Vagina (tissue), 2 donors: ENCODE results near the gene DIMT1.

Experiments used
- CTCF ChIP-seq, 3 experiments: fragments of 450-650 bp in 2 of 3; fragments of 200-600 bp in 1 of 3; sonication (generic) in 1 of 3; IDR thresholded peaks; one replicate each; pipeline ENCODE4 v1.5.1; 2017 to 2019; ENCODE audit warnings: antibody characterized with exemption in 3 of 3, mild to moderate bottlenecking in 2 of 3, moderate library complexity in 2 of 3
- POLR2AphosphoS5 ChIP-seq, 2 donors: sonication (generic); formaldehyde crosslinking; IDR thresholded peaks; one replicate each; pipeline ENCODE4 v1.9.0; 2017; ENCODE audit warnings: antibody characterized with exemption in 2 of 2, mild to moderate bottlenecking in 2 of 2, low read depth in 1 of 2; ENCODE audit not compliant: insufficient read depth in 1 of 2

- TF ChIP-seq POLR2AphosphoS5 (IDR thresholded peaks at IDR 0.05; ENCODE audit: insufficient read depth in 1 of 2, low read depth in 1 of 2): no peak
- TF ChIP-seq CTCF (IDR thresholded peaks at IDR 0.05): no peak
These were observed 21.1 kb upstream of the DIMT1 start for GRCh38 chr5:62424763-62425162.
